GM12875 (cell line): ENCODE data around the gene MDFIC.

Experiments used
- H3K4me3 ChIP-seq: one replicate; pipeline ENCODE4 v1.5.1; 2011; ENCODE audit warnings: low read depth, low read length, control low read depth
- TF ChIP-seq, protein P1 (sequence below): IDR thresholded peaks from 2 replicates; pipeline ENCODE4 v1.5.1; 2011; ENCODE audit warnings: low read depth, mild to moderate bottlenecking, control low read depth, inconsistent platforms, low read length, moderate library complexity, borderline replicate concordance; ENCODE audit not compliant: insufficient read depth

The MDFIC gene

GRCh38 chr7:115032715-115033703, 111.1 kb downstream of the MDFIC start:
- H3K4me3 ChIP-seq, result no peak overlapping the region
- TF ChIP-seq, protein P1, sequence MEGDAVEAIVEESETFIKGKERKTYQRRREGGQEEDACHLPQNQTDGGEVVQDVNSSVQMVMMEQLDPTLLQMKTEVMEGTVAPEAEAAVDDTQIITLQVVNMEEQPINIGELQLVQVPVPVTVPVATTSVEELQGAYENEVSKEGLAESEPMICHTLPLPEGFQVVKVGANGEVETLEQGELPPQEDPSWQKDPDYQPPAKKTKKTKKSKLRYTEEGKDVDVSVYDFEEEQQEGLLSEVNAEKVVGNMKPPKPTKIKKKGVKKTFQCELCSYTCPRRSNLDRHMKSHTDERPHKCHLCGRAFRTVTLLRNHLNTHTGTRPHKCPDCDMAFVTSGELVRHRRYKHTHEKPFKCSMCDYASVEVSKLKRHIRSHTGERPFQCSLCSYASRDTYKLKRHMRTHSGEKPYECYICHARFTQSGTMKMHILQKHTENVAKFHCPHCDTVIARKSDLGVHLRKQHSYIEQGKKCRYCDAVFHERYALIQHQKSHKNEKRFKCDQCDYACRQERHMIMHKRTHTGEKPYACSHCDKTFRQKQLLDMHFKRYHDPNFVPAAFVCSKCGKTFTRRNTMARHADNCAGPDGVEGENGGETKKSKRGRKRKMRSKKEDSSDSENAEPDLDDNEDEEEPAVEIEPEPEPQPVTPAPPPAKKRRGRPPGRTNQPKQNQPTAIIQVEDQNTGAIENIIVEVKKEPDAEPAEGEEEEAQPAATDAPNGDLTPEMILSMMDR, result no peak

- TF ChIP-seq, protein P1, result no peak
- H3K4me3 ChIP-seq, result no peak overlapping the region
These were observed 112.1 kb downstream of the MDFIC start for GRCh38 chr7:115033917-115034459.

- no peak overlapping the region for H3K4me3 ChIP-seq
- TF ChIP-seq, protein P1, result no peak
These were observed 112.6 kb downstream of the MDFIC start for GRCh38 chr7:115034515-115034914.

GRCh38 chr7:115037128-115037802, 115.4 kb downstream of the MDFIC start:
- H3K4me3 ChIP-seq, result no peak overlapping the region

DNA sequence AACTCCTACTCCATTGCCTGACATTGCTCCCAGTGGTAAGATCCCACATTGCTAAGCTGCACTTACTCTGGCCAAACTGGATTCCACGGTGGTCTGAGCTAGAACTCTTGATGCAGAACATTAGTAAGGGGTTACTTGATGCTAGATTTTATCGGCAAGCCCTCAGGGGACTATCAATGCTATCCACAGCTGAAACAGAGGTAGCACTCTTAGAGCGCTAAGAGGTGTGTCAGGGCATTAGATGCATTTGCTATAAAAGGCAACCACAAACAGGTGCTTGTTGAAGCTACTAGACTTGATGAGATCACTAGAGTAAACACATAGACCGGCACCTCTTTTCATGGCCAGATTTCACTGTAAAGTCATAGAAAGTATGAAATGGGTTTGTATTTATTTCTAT, 116.3 kb downstream of the MDFIC start:
- no peak overlapping the region for H3K4me3 ChIP-seq
- TF ChIP-seq, protein P1, result no peak

More at GRCh38 chr7:115037128-115037802, 115.4 kb downstream of the MDFIC start:
- TF ChIP-seq, protein P1, result no peak

GRCh38 chr7:115040057-115040456, 118.2 kb downstream of the MDFIC start:
- TF ChIP-seq, protein P1, result no peak
- no peak overlapping the region for H3K4me3 ChIP-seq

DNA sequence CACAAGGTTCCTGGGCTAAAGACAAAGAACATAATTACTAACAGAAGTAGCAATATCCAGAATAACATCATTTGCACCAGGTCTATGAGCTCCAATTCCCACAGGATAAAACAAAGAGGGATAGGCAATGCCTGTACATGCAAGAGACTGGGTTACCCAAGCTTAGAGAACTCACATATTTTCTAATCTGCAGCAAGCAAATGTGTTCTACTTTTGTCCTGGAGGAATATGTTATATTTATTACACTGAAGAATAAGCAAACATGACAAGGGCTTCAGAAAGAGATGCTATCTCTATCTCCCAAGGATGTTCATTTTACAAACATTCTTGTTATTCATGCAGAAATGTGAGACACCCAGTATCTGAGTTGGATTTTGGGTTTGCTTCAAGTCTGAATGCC, 118.6 kb downstream of the MDFIC start:
- H3K4me3 ChIP-seq, result no peak overlapping the region
- TF ChIP-seq, protein P1, result no peak
